Tracheal epithelial cell (primary cell): Measurements from ENCODE around the gene PLPP6. TPM values are rescaled to one million over a fixed set of nuclear protein-coding genes. Genes with fewer than 3 reads are reported as not detected.

Experiments used
- total RNA-seq: library from RNA; depleted of rRNA; stranded (reverse); fragments of >200 nt; gene quantifications from 2 replicates; pipeline ENCODE4 v1.2.1, GENCODE V29; 2014

PLPP6 gene
- total RNA-seq: 7.7 and 10.4 TPM in 2 replicates

DNA sequence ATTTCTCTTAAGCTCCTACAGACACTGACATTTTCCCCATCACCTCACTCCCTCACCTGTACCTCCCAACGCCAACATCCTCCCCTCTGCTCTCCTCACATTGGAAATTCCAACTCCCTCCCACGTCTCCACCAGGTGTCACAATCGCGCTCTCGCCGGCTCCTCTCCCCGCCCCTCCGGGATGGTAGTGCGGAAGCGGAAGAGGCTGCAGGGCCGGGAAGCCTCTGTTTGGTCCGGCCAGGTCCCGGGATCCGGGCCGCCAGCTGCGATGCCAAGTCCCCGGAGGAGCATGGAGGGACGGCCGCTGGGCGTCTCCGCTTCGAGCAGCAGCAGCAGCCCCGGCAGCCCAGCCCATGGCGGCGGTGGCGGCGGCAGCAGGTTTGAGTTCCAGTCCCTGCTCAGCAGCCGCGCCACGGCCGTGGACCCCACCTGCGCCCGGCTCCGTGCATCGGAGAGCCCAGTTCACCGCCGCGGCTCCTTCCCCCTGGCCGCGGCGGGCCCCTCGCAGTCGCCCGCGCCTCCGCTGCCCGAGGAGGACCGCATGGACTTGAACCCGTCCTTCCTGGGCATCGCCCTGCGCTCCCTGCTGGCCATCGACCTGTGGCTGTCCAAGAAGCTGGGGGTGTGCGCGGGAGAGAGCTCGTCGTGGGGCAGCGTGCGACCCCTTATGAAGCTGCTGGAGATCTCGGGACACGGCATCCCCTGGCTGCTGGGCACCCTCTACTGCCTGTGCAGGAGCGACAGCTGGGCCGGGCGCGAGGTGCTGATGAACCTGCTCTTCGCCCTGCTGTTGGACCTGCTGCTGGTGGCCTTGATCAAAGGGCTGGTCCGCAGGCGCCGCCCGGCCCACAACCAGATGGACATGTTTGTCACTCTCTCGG, at the start of gene PLPP6:
Gene PLPP6 (plus strand): TSS at position 187 of the 881 bp plus-strand sequence. CDS start 82 bp downstream, at position 269.

DNA sequence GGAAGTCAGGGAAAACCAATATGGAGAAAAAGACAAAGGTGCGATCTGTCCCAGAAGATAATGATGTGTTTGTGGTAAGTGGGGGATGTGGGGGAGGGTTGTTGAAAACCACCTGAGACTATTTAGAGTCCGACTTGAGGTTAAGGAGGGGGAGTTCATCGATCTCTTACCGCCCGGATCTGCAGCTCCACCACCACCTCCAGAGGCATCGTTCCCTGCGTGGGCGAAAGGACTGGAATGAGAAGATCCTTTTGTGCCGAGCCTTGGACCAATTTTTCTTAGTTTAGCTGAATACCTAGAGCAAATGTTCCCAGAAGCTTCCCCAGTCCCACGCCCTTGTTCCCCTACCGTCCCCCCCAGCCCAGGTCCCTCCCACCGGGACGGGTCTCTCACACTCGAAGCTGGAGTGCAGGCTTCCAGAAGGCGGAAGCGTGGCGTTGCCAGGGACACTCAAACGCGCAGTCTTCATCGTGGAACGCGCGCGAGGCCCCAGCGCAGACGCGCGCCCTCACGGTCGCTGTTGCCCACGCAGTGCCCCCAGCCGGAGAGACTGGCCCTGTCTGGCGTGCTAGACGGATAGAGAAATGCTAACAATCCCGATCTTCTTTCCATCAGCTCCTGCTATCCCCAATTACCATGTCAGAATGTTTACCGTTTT, 4.1 kb downstream of the PLPP6 start, which contains the start of gene SPATA6L:
Gene SPATA6L (minus strand): TSS at position 439 of the 658 bp plus-strand sequence. CDS start 230 bp downstream, at position 209.

DNA sequence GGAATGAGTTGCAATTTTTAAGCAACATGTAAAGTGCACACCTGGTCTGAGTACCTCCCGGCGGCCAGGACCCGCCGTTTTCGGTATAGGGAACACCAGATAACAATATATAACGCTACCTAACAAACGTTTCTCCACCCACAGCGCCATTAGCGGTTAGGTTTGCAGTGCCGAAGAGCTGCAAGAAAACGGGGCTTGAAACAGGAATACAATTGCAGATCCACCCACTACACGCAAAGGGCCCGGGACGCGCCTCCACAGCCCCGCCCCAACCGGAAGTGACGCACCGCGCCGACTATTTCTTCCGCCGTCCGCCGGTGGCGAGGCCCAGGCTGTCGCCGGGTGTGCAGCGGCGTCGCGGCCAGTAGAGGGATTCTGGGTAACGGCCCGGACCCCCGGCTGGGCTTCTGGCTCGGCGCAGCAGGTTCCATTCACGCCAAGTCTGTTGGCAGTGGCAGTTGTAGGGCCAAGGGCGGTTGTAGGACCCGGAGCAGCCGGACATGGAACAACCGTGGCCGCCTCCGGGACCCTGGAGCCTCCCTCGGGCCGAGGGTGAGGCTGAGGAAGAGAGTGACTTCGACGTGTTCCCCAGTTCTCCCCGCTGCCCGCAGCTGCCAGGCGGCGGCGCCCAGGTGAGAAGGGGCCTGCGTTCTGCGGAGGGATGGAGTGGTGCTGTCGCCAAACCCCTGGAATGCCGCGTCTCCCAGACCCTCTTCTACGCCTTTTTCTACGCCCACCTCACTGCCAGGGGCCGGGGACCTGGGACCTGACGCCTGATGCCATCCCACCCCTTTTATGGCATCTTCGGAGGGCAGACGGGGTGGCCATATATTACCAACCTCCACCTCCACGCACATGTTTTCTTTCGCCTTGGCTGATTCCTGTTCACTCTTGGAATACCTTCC, 17.4 kb downstream of the PLPP6 start, which contains the start of gene CDC37L1:
Gene CDC37L1 (plus strand): TSS at position 302 of the 905 bp plus-strand sequence. CDS start 199 bp downstream, at position 501.

Other genes starting within 250 kb of the PLPP6 start
- 0.85 and 8.2 TPM in 2 replicates for gene SLC1A1, start 171.8 kb upstream of the PLPP6 start, total RNA-seq
- gene SPATA6L, start 4.2 kb downstream of the PLPP6 start, total RNA-seq: 3.0 and 3.9 TPM in 2 replicates
- 31.8 and 33.0 TPM in 2 replicates for gene CDC37L1, start 17.3 kb downstream of the PLPP6 start, total RNA-seq
- 42.9 and 71.8 TPM in 2 replicates for gene AK3, start 78.9 kb downstream of the PLPP6 start, total RNA-seq
- gene RCL1, start 130.7 kb downstream of the PLPP6 start, total RNA-seq: 17.8 and 24.9 TPM in 2 replicates